ENCODE results near the gene OCA2. TPM values are rescaled to one million over a fixed set of nuclear protein-coding genes. Genes with fewer than 3 reads are reported as not detected.

OCA2 gene
- polyA plus RNA-seq, 3 donors, result not detected

DNA sequence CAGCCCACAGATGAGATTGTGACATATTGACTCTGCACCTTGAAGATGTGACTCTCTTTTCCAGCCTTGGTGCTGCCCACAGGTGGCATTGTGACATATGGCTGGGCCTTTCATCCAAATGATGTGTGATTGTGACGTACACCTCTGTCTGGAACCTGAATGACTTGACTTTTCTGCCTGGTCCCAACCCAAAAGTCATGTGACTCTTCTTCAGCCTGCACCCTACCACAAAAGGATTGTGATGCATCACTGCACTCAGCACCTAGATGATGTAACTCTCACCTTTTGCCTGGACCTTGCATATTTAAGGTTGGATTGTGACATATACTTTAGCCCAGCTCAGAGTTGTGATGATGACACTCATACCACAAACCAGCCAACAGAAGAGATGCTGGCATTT, 204.5 kb downstream of the OCA2 start:
- Histone ChIP-seq H3K4me3 (replicated peaks in 1 of 3; ENCODE audit: low read depth in 2 of 3, low read length in 3 of 3) (no peak overlapping the region), H3K79me2 (ENCODE audit: insufficient read depth, low read length) (no peaks in the 10 kb centered on the region), H2AFZ (ENCODE audit: insufficient read depth, low read depth, low read length, poor library complexity, severe bottlenecking) (no peak overlapping the region), H3K27me3 (ENCODE audit: control insufficient read depth in 2 of 2, insufficient read depth in 2 of 2, low read length in 2 of 2) (no peaks in the 10 kb centered on the region), H3K36me3 (replicated peaks in 1 of 2; ENCODE audit: control insufficient read depth in 1 of 2, insufficient read depth in 2 of 2, low read length in 2 of 2) (no peaks in the 10 kb centered on the region), H3K9ac (ENCODE audit: insufficient read depth, low read length, poor library complexity, severe bottlenecking) (no peak overlapping the region), H3K4me1 (ENCODE audit: control insufficient read depth in 1 of 2, insufficient read depth in 2 of 2, low read length in 2 of 2) (no peaks in the 10 kb centered on the region), H4K20me1 (ENCODE audit: insufficient read depth, low read length) (no peaks in the 10 kb centered on the region), H3K4me2 (replicated peaks; ENCODE audit: extremely low read depth, low read length, poor library complexity, severe bottlenecking) (no peak overlapping the region), H3K9me3 (replicated peaks in 1 of 2; ENCODE audit: control insufficient read depth in 1 of 2, insufficient read depth in 1 of 2, low read length in 2 of 2) (peaks cover 45 to 60% of the 10 kb centered on the region in 2 donors), H3K27ac (ENCODE audit: low read depth in 1 of 2, low read length in 2 of 2) (no peak overlapping the region)
- TF ChIP-seq, protein P1, sequence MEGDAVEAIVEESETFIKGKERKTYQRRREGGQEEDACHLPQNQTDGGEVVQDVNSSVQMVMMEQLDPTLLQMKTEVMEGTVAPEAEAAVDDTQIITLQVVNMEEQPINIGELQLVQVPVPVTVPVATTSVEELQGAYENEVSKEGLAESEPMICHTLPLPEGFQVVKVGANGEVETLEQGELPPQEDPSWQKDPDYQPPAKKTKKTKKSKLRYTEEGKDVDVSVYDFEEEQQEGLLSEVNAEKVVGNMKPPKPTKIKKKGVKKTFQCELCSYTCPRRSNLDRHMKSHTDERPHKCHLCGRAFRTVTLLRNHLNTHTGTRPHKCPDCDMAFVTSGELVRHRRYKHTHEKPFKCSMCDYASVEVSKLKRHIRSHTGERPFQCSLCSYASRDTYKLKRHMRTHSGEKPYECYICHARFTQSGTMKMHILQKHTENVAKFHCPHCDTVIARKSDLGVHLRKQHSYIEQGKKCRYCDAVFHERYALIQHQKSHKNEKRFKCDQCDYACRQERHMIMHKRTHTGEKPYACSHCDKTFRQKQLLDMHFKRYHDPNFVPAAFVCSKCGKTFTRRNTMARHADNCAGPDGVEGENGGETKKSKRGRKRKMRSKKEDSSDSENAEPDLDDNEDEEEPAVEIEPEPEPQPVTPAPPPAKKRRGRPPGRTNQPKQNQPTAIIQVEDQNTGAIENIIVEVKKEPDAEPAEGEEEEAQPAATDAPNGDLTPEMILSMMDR (IDR thresholded peaks at IDR 0.05), result no peak
- Mint-ChIP-seq H3K4me3 (no peak overlapping the region), H3K9me3 (peaks cover 20 to 58% (median 36%) of the 10 kb centered on the region in 7 donors), H3K27me3 (ENCODE audit: low read depth in 3 of 3) (no peaks in the 10 kb centered on the region), H3K36me3 (no peaks in the 10 kb centered on the region), H3K4me1 (no peaks in the 10 kb centered on the region), H3K27ac (no peak overlapping the region)
- WGBS (ENCODE audit: insufficient coverage), result 89% methylated on average over 1 of the region's 1 CpG
- intact Hi-C loops (cut with micrococcal nuclease), result no loop called here
- no peak for DNase-seq

DNA sequence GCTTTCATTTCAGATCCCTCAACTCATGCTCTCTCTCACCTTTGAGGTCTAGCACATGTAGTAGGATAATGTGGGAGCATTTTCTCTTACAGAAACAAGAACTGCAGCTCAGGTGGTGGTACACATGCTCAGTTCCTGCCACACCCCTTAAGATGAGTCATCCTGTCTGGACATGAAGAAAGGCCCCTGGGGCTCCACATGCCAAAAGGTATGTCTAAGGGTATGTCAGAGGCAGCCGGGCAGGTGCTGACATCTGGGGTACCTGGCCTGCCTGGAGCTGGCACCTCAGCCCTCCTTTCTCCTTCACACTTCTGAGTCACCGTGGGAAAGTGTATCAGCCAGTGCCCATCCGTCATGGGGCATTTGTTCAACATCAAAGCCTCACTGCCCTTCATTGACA, 209.9 kb downstream of the OCA2 start:
- H3K4me3 ChIP-seq (replicated peaks in 1 of 3; ENCODE audit: low read depth in 2 of 3, low read length in 3 of 3), result no peak overlapping the region
- peaks cover 23 to 51% (median 37%) of the 10 kb centered on the region in 7 donors for H3K9me3 Mint-ChIP-seq

More for the DNA sequence above, 209.9 kb downstream of the OCA2 start:
- Histone ChIP-seq H3K4me2 (replicated peaks; ENCODE audit: extremely low read depth, low read length, poor library complexity, severe bottlenecking) (no peak overlapping the region), H3K9me3 (replicated peaks in 1 of 2; ENCODE audit: control insufficient read depth in 1 of 2, insufficient read depth in 1 of 2, low read length in 2 of 2) (peaks cover 38 to 57% of the 10 kb centered on the region in 2 donors), H4K20me1 (ENCODE audit: insufficient read depth, low read length) (no peaks in the 10 kb centered on the region), H3K79me2 (ENCODE audit: insufficient read depth, low read length) (no peaks in the 10 kb centered on the region), H3K36me3 (replicated peaks in 1 of 2; ENCODE audit: control insufficient read depth in 1 of 2, insufficient read depth in 2 of 2, low read length in 2 of 2) (no peaks in the 10 kb centered on the region), H2AFZ (ENCODE audit: insufficient read depth, low read depth, low read length, poor library complexity, severe bottlenecking) (no peak overlapping the region), H3K4me1 (ENCODE audit: control insufficient read depth in 1 of 2, insufficient read depth in 2 of 2, low read length in 2 of 2) (no peaks in the 10 kb centered on the region), H3K27ac (ENCODE audit: low read depth in 1 of 2, low read length in 2 of 2) (no peak overlapping the region), H3K27me3 (ENCODE audit: control insufficient read depth in 2 of 2, insufficient read depth in 2 of 2, low read length in 2 of 2) (no peaks in the 10 kb centered on the region), H3K9ac (ENCODE audit: insufficient read depth, low read length, poor library complexity, severe bottlenecking) (no peak overlapping the region)
- Mint-ChIP-seq H3K4me3 (no peak overlapping the region), H3K27me3 (ENCODE audit: low read depth in 3 of 3) (no peaks in the 10 kb centered on the region), H3K36me3 (no peaks in the 10 kb centered on the region), H3K27ac (no peak overlapping the region), H3K4me1 (no peaks in the 10 kb centered on the region)
- TF ChIP-seq, protein P1 (IDR thresholded peaks at IDR 0.05), result no peak
- 100% methylated on average over 1 of the region's 3 CpGs for WGBS (ENCODE audit: insufficient coverage)
- no peak for DNase-seq
- intact Hi-C loops (cut with micrococcal nuclease), result no loop called here
